ENCODE results near the gene ENDOV. TPM values are rescaled to one million over a fixed set of nuclear protein-coding genes. Genes with fewer than 3 reads are reported as not detected.

The ENDOV gene
- total and polyA plus RNA-seq, 2 of the 13 experiments (the other 11 are each of a cell fraction or from before 2014, with no cell fraction given): 15.1 to 17.1 TPM

GRCh38 chr17:80453998-80454556 is 39.1 kb downstream of the ENDOV start (continued):
- TF ChIP-seq E2F2 (CRISPR knock-in tag; IDR thresholded peaks at IDR 0.05; ENCODE audit: borderline replicate concordance) (no peak), IKZF1 (IDR thresholded peaks at IDR 0.05) (no peak), KLF15 (CRISPR knock-in tag; IDR thresholded peaks at IDR 0.05; ENCODE audit: borderline replicate concordance) (no peak), SOX6 (IDR thresholded peaks at IDR 0.05) (no peak), SOX6 (CRISPR knock-in tag; IDR thresholded peaks at IDR 0.05) (no peak), ZNF546 (CRISPR knock-in tag; conservative IDR thresholded peaks at IDR 0.05) (no peak), HMG20B (CRISPR knock-in tag; conservative IDR thresholded peaks at IDR 0.05) (no peak), ZNF572 (CRISPR knock-in tag; IDR thresholded peaks at IDR 0.05) (peak; percentile 27; the same call in 1 of the 2 replicates), ZFP82 (CRISPR knock-in tag; IDR thresholded peaks at IDR 0.05; ENCODE audit: borderline replicate concordance) (no peak), ZNF710 (CRISPR knock-in tag; IDR thresholded peaks at IDR 0.05; ENCODE audit: borderline replicate concordance) (no peak), RFXANK (CRISPR knock-in tag; IDR thresholded peaks at IDR 0.05) (no peak), POGZ (CRISPR knock-in tag; IDR thresholded peaks at IDR 0.05) (0 out of 2 replicates have a peak, but pooled peaks have one; percentile 5), ZNF576 (CRISPR knock-in tag; IDR thresholded peaks at IDR 0.05) (no peak), EED (CRISPR knock-in tag; IDR thresholded peaks at IDR 0.05) (peak; percentile 43; the same call in 1 of the 2 replicates), ZNF609 (CRISPR knock-in tag; IDR thresholded peaks at IDR 0.05; ENCODE audit: borderline replicate concordance) (no peak), ZNF768 (CRISPR knock-in tag; IDR thresholded peaks at IDR 0.05) (no peak), ASH2L (IDR thresholded peaks at IDR 0.05; ENCODE audit: insufficient read length, low read depth, low read length) (no peak), ZNF20 (CRISPR knock-in tag; IDR thresholded peaks at IDR 0.05) (no peak), ZNF329 (CRISPR knock-in tag; IDR thresholded peaks at IDR 0.05; ENCODE audit: low read depth) (0 out of 2 replicates have a peak, but pooled peaks have one; percentile 19), ATF7-NPFF (CRISPR knock-in tag; IDR thresholded peaks at IDR 0.05; ENCODE audit: low read depth) (no peak), ISL2 (CRISPR knock-in tag; IDR thresholded peaks at IDR 0.05) (no peak)
